H1 (cell line): ENCODE results near the gene CHSY3.

Source experiments
- EZH2 ChIP-seq: fragments of 200-600 bp; sonication (generic); IDR thresholded peaks from 2 replicates; pipeline ENCODE4 v1.7.1; 2012; ENCODE audit warnings: low read depth, mild to moderate bottlenecking, moderate library complexity, low read length, inconsistent platforms; ENCODE audit not compliant: severe bottlenecking
- JUN ChIP-seq: IDR thresholded peaks from 2 replicates; pipeline ENCODE4 v1.6.1; 2011; ENCODE audit warnings: low read depth, mild to moderate bottlenecking, improper control_type of control experiment, low read length
- PHF8 ChIP-seq: fragments of 200-600 bp; sonication (generic); conservative IDR thresholded peaks from 2 replicates; pipeline ENCODE4 v1.7.1; 2012; ENCODE audit warnings: low read depth, mild to moderate bottlenecking, inconsistent platforms, low read length, moderate library complexity
- POLR2A ChIP-seq, 2 experiments: IDR thresholded peaks; 1 replicate in 1 of 2; 2 replicates in 1 of 2; pipeline ENCODE4 v1.6.1; 2011; ENCODE audit warnings: low read depth in 2 of 2, low read length in 2 of 2, mild to moderate bottlenecking in 2 of 2; ENCODE audit errors: control extremely low read depth in 1 of 2
- TF ChIP-seq, protein P1 (sequence below), 3 experiments: IDR thresholded peaks; 1 replicate in 2 of 3; 2 replicates in 1 of 3; pipeline versions ENCODE4 v1.5.1 to v1.6.1; 2011; ENCODE audit warnings: low read length in 3 of 3, mild to moderate bottlenecking in 3 of 3, inconsistent platforms in 2 of 3, low read depth in 1 of 3, moderate library complexity in 1 of 3; ENCODE audit not compliant: insufficient read depth in 1 of 3; ENCODE audit errors: control extremely low read depth in 1 of 3

DNA sequence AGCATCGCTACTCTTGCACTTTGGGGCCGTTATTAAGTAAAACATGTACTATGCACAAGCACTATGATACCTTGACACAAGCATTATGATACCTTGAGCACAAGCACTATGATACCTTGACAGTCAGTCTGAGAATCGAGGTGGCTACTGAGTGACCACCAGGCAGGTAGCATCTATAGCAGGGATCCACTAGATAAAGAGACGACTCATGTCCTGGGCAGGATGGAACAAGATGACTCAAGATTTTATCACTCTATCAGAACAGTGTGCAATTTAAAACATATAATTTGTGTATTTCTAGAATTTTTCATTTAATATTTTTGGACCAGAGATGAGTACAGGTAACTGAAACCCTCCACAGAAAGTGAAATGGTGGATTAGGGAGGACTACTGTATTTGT is 16.9 kb downstream of the CHSY3 start:
- no peak for TF ChIP-seq POLR2A (IDR thresholded peaks at IDR 0.05; ENCODE audit: control extremely low read depth in 1 of 2, low read depth in 2 of 2, low read length in 2 of 2)
- no peak for TF ChIP-seq PHF8
- no peak for TF ChIP-seq JUN
- TF ChIP-seq, protein P1, sequence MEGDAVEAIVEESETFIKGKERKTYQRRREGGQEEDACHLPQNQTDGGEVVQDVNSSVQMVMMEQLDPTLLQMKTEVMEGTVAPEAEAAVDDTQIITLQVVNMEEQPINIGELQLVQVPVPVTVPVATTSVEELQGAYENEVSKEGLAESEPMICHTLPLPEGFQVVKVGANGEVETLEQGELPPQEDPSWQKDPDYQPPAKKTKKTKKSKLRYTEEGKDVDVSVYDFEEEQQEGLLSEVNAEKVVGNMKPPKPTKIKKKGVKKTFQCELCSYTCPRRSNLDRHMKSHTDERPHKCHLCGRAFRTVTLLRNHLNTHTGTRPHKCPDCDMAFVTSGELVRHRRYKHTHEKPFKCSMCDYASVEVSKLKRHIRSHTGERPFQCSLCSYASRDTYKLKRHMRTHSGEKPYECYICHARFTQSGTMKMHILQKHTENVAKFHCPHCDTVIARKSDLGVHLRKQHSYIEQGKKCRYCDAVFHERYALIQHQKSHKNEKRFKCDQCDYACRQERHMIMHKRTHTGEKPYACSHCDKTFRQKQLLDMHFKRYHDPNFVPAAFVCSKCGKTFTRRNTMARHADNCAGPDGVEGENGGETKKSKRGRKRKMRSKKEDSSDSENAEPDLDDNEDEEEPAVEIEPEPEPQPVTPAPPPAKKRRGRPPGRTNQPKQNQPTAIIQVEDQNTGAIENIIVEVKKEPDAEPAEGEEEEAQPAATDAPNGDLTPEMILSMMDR (IDR thresholded peaks at IDR 0.05; ENCODE audit: control extremely low read depth in 1 of 3, insufficient read depth in 1 of 3, low read depth in 1 of 3, low read length in 3 of 3) = no peak
- TF ChIP-seq EZH2 = no peak
